GM18517 (cell line): ENCODE measurements around the gene DUSP7.

Experiments
- ATAC-seq: cut with Tn5 transposase; IDR thresholded peaks from one replicate; pipeline ENCODE4 v1.9.1; 2021; ENCODE audit warnings: mild to moderate bottlenecking, moderate library complexity; ENCODE audit not compliant: unreplicated experiment

The DUSP7 gene

DNA sequence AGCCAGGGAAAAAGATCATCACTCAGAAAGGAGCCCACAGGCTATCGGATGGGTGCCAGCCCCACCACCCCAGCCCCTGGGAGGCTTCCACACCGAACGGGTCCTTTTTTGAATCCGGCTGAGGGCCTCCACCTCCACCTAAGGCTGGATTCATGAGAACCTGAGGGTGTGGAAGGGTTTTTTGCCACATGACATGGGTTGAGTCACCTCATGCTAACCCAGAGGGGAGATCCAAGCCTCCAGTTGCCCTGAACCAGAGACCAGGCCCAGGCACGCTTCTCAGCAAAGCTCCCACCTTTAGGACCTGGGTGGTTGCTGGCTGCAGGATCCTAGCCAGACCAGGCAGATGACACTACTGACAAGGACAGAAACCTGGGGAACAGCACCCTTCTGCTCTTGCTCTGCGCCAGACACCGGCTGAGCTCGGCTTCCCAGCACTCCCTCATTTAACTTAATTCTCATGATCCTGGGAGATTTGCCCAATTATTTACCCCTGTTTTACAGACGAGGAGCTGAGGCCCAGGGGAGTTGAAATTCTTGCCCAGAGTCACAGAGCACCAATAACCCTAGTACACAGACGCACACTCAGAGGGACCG lies 25.6 kb downstream of the DUSP7 start:
- no peak for ATAC-seq

DNA sequence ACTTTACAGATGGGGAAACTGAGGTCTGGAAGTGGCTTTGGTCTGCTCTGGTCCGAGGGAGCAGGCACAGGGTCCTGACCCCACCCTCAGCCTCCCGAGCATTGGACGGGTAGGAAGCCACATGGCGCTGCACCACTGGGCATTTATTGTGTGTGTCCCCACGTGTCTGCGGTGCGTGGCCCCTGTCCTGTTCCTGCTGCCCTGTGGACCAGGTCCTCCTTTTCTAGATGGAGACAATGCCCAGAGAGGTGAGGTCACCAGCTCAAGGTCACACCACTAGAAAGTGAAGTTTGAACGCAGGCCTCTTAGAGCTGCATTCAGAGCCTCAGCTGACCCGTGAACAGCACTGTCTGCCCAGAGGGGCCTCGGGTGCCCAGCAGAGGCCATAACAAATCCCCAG lies 26.8 kb downstream of the DUSP7 start:
- no peak for ATAC-seq

DNA sequence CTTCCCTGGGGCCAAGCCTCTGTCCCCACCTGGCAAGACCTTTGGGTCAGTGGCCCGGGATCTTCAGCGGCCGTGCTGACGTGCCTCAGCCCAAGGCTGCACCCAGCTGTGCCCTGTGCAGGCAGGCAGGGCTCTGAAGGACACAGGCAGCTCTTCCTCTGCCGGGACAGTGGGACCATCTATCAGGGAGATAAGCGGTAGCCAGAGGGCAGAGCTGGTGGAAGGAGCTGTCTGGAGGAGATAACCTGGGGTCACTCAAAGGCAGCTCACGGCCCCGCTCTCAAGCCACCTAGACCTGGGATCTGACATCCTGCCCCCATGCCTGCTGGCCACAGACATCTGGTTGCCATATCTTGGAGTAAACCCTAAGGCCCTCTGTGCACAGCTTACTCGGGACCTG lies 27.3 kb downstream of the DUSP7 start:
- ATAC-seq, result no peak

DNA sequence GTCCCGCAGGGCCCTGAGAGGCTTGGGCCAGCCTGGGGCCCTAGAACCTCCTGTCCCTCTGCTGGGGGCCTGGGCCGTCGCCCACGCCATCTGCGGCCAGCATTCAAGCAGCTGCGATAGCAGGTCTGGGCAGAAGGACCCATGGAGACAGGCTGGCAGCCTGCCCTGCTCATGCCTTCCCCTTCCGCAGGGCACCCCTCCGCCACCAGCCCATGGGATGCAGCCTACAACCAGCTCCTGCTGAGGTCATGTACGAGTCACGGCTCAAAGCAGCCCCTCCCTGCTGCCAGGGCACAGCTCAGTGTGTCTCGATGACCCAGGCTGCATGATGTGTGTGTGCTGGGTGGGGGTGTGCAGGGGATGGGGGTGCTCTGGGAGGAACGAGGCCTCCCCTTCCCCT lies 27.8 kb downstream of the DUSP7 start:
- no peak for ATAC-seq

DNA sequence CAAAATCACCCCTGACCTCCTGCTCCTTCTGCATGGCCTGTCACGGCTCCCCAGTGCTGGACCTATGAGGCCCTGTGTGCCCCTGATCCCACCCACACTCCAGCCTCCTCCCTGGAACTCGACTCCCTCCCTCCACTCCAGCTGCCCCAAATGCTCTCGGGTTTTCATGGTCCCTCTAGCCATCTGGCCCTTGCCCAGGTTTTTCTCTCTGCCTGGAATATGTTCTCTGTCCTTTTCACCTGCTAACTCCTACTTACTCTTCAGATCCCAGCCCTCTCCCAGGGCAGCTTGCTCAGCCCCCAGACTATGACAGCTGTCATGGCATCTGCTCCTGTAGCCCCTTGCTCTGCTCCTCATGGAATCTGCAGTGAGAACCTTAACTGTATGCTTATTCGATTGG lies 30.3 kb downstream of the DUSP7 start:
- no peak for ATAC-seq

DNA sequence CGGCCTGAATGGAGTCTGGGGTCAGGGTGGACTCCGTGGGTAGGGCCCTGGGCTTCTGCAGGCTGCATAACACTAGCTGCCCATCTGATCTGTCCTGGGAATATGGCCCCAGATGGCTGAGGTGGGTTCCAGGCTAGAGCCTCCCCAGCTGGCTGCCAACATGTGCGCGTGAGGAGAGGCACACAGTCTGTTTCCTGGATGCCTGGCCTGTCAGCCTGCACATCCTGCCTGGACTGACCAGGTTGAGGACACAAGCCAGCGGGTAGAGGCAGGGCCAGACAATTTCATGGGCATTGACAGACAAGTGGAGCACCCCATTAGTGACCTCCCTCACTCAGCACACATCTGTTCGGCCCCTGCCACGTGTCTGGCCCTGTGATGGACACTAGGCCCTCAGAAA lies 30.9 kb downstream of the DUSP7 start:
- ATAC-seq, result no peak

DNA sequence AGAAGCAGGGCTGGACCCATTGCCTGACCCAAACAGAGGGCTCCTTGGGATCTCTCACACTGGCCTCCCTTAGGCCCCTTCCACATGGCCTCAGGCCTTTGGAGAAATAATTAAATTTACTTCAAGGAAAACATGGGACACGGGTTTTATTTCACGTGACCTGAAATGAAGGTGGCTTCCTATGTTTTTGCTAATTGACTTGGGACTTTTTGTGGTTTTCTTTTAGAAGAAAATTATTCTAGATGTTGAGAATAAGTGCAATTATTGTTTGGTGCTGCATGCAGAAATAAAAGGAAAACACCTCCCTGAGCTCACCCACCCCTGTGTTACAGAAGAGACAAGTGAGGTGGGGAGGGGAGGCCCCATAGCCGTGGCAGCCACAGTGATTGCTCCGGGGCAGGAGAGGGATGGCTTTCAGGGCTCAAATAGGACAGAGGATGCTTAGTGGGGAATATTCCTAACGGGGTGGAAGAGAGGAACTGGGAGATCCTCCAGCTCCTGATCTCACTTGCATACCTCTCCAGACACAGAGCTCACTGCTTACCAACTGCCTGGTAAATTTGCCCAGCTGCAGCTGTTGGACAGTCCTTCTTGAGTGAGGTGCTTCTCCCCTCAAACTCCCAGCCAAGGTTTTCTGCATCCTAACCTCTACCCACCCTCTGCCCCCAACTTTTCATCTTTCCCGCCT lies 31.5 kb downstream of the DUSP7 start:
- ATAC-seq, result no peak

DNA sequence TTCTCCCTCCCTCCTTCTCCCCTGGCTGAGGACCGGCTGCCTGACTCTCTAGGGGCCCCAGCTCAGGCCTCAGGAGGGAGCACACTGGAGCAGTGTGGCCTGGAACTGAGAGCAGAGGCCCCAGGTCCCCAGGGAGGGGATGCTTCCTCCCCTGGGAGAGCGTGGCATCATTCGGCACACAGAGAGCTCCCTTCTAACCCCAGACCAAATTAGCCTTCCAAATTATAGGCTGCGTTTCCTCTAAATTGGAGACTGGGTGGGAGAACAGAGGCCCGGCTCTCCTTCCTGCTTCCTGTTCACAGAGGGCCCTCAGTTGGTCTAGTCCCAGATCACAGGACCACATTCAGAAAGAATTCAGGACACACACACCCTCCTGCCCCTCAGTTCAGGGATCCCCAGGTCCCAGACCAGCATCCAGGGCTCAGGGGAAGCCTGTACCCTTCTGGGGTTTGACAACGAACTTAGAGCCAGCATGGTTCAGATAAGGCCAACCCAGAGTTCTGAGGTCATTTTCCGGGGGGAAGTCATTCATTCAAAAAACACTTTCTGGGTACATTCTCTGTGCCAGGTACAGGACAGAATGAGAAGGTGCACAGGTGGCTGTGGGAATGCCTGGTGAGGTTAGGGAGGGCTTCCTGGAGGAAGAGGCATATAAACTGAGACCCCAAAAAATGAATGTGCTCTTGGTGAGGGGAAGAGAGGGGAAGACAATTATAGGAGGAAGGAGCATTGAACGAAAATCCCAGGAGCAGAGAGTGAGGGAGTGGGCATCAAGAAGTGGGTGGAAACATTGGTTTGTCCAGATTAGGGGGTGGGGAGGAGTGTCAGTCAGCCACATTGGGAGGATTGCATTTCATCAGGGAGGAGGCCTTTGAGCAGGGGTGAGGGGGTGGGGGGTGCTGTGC lies 32.3 kb downstream of the DUSP7 start:
- ATAC-seq, result no peak

DNA sequence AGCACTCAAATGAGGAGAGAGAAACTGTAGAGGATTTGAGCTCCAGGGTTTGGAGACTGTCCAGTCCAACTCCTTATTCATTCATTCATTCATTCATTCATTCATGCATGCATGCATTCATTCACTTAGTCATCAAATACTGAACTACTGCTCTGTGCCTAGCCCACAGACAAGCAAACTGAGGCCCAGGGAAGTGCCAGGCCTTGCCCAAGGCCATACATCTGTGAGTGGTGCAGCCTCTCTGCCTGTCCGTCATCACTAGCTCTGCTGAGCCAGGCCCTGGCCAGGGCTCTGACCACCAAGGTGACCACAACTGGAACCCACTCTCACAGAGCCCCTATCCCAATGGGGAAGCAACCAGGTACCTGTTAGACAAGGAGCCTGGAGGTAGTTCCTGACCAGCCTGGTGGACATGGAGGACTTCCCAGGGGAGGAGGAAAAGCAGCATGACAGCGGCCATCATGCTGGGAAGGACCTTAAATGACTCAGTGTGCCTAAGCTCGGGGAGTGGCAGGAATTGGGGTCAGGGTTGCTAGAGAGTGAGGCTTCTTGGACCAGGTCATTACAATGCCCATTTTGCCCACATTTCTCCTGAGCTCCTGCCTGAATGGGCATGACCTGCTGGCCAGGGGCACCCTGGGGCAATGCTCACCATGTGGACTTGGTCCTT lies 33.1 kb downstream of the DUSP7 start:
- ATAC-seq, result no peak

DNA sequence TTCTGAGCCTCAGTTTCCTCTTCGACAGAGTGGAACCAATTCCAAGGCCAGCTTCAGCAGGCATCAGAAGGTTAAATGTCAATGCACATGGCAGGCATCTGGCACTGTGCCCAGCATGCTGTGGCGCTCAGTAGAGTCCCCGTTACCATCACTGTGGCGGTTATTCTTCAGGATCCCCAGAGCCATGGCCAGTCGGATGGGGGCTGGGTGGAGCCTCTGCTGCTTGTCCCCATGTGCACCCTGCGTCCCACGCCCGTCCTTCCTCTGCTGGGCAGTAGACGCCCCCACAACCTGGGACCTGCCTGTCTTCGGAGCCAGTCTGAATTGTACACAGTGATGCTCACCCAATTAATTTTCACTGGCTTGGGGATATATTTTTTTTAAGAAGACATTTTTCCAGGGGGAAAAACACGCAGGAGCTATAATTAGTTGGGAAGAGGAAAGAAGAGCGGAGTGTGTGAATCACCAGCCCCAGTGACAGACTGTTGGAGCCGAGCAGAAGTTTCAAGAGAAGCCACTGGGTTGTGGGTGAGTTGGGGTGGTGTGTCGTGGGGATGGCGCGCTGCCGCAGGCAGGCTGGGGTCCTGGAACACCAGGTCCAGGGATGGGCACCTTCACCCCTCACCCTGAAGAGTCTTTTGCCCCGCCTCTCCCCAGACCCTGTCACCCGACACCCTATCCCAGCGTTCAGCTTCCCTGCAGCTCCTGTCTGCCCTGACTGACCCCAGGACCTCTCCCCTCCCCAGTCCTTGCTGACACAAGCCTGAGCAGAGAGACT lies 33.9 kb downstream of the DUSP7 start:
- ATAC-seq, result no peak

DNA sequence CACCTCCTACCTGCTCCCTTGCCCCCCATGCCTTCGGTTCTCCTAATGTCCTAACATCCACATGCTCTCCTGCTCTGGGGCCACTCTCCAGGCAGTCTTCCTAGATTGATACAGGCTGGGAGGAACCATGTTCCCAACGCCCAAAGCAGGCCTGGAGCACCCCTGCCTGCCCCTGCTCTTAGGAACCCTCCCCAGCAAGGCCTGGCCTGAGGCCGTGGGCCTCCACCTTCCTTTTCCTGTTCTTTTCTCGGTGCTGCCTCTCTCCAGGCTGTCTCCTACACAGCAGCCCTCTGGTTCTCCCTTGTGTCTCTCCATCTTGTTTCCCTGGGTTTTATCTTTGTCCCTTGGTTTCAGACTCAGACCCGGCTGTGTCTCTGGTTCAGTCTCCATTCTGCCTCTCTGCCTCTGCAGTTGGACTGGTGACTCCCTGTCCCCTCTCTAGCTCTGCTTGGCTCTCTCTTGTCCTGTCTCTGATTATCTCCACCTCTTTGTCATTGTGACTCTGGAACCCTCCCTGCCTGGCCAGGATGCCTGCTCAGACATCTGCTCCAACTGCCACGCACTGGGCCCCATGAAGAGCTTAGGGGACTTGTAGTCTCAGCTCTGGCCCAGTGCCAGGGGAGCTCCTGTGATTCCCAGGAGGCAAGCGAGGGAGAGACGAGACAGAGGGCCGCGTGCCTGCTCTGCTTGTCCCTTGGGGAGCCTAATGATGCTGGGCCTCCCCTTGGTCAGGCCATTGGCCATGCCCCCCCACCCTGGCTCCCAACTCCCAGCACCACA lies 34.7 kb downstream of the DUSP7 start:
- no peak for ATAC-seq

DNA sequence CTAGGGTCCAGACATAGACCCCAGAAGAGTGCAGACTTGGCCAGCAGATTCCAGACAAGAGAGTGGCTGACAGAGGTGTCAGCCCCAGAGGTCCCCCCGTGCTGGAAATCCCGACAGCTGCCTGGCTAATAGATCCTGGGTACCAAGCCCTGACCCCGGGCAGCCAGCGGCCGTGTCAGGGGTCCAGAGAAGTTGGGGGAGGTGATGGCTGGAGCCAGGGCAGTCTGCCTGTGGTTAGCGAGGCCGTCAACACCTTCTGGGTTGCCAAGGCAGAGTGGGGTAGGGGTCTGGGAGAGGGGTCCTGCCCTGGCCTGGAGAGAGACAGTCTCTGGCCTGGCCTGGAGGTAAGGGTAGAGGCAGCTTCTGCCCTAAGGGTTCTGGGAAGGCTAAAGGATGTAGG lies 35.6 kb downstream of the DUSP7 start:
- ATAC-seq, result no peak

GRCh38 chr3:52019352-52020080 lies 36.9 kb downstream of the DUSP7 start:
- no peak for ATAC-seq

- no peak for ATAC-seq
Measured at GRCh38 chr3:52018319-52019000, 37.9 kb downstream of the DUSP7 start.

DNA sequence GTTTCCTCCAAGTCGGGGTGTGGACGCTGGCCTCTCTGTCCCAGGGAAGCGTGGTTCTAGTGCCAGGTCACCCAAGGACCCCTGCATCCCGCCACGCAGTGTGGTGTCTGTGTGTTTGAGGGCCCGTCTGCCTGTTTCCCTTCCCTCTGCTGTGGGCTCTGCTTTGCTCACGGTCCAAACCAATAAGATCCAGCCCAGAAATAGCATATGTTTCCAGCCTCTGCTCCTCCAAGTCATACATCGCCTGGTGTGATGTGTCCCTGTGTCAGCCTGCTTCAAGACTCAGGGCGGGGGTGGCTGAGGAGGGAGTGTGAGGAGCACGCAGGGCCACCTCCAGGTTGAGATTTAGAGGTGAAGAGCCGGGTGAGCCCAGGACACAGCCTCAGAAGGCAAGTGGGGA lies 38.8 kb downstream of the DUSP7 start:
- no peak for ATAC-seq

GRCh38 chr3:52015438-52016228 lies 40.7 kb downstream of the DUSP7 start:
- no peak for ATAC-seq

DNA sequence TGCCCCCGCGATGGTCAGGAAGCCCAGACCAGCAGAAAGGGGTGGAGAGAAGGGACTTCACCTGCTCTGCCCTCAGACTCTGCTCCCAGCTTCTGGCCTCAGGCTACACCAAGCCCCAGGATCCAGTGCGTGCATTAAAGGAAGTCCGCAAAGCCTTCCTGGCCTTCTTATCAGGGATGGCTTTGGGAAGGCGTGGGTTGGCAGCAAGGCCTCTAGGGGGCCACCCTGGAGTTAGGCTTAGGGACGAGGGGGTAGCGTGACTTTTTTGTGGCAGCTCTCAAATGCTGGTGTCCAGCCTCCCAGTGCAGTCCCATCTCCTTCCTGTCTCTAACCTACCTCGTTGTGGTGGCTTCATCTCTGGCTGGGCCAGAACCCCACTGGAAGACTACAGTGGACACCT lies 41.8 kb downstream of the DUSP7 start:
- ATAC-seq, result no peak
